GM12878 (cell line): ENCODE measurements around the gene CNTNAP2.

Experiments used
- GABPA ChIP-seq: IDR thresholded peaks from 2 replicates; pipeline ENCODE4 v1.6.1; 2014; ENCODE audit warnings: antibody characterized with exemption, low read depth, mild to moderate bottlenecking, inconsistent platforms
- NFYA ChIP-seq: IDR thresholded peaks from 2 replicates; pipeline ENCODE4 v1.6.1; 2011; ENCODE audit warnings: low read depth, mild to moderate bottlenecking, low read length, improper control_type of control experiment, borderline replicate concordance
- NKRF ChIP-seq: fragments of 450-650 bp; conservative IDR thresholded peaks from 2 replicates; pipeline ENCODE4 v1.6.1; 2017; ENCODE audit warnings: mild to moderate bottlenecking, moderate library complexity
- PAX5 ChIP-seq: IDR thresholded peaks from 2 replicates; pipeline ENCODE4 v1.6.1; 2011; ENCODE audit warnings: low read depth, low read length, borderline replicate concordance
- PML ChIP-seq: IDR thresholded peaks from 2 replicates; pipeline ENCODE4 v1.6.1; 2012; ENCODE audit warnings: low read length, inconsistent platforms
- POLR2A ChIP-seq: IDR thresholded peaks from 2 replicates; pipeline ENCODE4 v1.6.1; 2011; ENCODE audit warnings: low read depth, mild to moderate bottlenecking, low read length
- POLR2AphosphoS5 ChIP-seq: IDR thresholded peaks from 2 replicates; pipeline ENCODE4 v1.6.1; 2011; ENCODE audit warnings: mild to moderate bottlenecking, low read length, inconsistent platforms
- TAF1 ChIP-seq: IDR thresholded peaks from 2 replicates; pipeline ENCODE4 v1.6.1; 2011; ENCODE audit warnings: mild to moderate bottlenecking, low read depth, low read length, borderline replicate concordance
- TF ChIP-seq, protein P1 (sequence below): fragments of 450-650 bp; formaldehyde crosslinking; IDR thresholded peaks from 2 replicates; pipeline ENCODE4 v1.5.0; 2022; ENCODE audit warnings: mild to moderate bottlenecking, missing genetic modification characterization

DNA sequence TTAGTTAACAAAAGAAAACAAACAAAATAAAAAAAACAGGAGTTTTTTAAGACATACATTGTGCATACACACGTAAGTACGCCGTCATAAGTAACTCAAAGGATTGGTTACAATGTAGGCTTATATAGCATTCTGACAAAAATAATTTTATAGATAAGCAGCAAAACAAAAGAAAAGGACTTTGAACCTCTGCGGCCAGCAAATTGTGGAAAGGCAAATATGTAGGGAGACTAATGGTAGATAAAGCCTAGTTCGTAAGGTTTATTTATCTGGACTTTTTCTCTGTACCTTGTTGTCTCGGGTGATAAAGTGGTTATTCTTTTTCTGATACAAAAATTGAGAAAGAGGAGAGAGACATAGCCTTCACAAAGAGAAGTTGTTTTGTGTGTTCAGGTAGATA is 891.9 kb downstream of the CNTNAP2 start:
- TF ChIP-seq POLR2AphosphoS5 (no peak), GABPA (no peak), TAF1 (no peak), PML (no peak), NFYA (no peak), POLR2A (no peak), NKRF (no peak), PAX5 (no peak)
- TF ChIP-seq, protein P1, sequence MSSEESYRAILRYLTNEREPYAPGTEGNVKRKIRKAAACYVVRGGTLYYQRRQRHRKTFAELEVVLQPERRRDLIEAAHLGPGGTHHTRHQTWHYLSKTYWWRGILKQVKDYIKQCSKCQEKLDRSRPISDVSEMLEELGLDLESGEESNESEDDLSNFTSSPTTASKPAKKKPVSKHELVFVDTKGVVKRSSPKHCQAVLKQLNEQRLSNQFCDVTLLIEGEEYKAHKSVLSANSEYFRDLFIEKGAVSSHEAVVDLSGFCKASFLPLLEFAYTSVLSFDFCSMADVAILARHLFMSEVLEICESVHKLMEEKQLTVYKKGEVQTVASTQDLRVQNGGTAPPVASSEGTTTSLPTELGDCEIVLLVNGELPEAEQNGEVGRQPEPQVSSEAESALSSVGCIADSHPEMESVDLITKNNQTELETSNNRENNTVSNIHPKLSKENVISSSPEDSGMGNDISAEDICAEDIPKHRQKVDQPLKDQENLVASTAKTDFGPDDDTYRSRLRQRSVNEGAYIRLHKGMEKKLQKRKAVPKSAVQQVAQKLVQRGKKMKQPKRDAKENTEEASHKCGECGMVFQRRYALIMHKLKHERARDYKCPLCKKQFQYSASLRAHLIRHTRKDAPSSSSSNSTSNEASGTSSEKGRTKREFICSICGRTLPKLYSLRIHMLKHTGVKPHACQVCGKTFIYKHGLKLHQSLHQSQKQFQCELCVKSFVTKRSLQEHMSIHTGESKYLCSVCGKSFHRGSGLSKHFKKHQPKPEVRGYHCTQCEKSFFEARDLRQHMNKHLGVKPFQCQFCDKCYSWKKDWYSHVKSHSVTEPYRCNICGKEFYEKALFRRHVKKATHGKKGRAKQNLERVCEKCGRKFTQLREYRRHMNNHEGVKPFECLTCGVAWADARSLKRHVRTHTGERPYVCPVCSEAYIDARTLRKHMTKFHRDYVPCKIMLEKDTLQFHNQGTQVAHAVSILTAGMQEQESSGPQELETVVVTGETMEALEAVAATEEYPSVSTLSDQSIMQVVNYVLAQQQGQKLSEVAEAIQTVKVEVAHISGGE = no peak
